Measurements from ENCODE around the gene FRMPD4. TPM values are rescaled to one million over a fixed set of nuclear protein-coding genes. Genes with fewer than 3 reads are reported as not detected.

The FRMPD4 gene
- total and polyA plus RNA-seq, 2 experiments from 2014 or later, result 0.19 to 0.80 TPM

GRCh38 chrX:12314651-12315050, 176.4 kb downstream of the FRMPD4 start:
- peaks cover 5% of the 10 kb centered on the region; the same call in 2 of the 3 replicates for H3K9me3 Mint-ChIP-seq
- TF ChIP-seq JUNB (IDR thresholded peaks at IDR 0.05; ENCODE audit: unreplicated experiment) (no peak), CREB1 (CRISPR knock-in tag; IDR thresholded peaks at IDR 0.05; ENCODE audit: low read depth) (no peak), REST (IDR thresholded peaks at IDR 0.05; ENCODE audit: unreplicated experiment) (no peak), ZNF462 (CRISPR knock-in tag; IDR thresholded peaks at IDR 0.05) (no peak), POLR2AphosphoS5 (IDR thresholded peaks at IDR 0.05; ENCODE audit: low read depth) (no peak), ZNF114 (CRISPR knock-in tag; IDR thresholded peaks at IDR 0.05) (no peak), ZNF331 (CRISPR knock-in tag; IDR thresholded peaks at IDR 0.05; ENCODE audit: low read depth) (no peak), ETS1 (IDR thresholded peaks at IDR 0.05) (no peak), EZH2phosphoT487 (IDR thresholded peaks at IDR 0.05; ENCODE audit: unreplicated experiment) (no peak), NANOG (IDR thresholded peaks at IDR 0.05; ENCODE audit: borderline replicate concordance) (no peak), CTCF (conservative IDR thresholded peaks at IDR 0.05; ENCODE audit: low read depth in 2 of 2) (no peak), EZH2 (IDR thresholded peaks at IDR 0.05; ENCODE audit: low read depth, unreplicated experiment) (no peak), STAT1 (IDR thresholded peaks at IDR 0.05; ENCODE audit: unreplicated experiment) (no peak)

More at GRCh38 chrX:12314651-12315050, 176.4 kb downstream of the FRMPD4 start:
- Histone ChIP-seq H3K27ac (ENCODE audit: low read depth) (no peak overlapping the region), H3K36me3 (ENCODE audit: insufficient read depth) (no peaks in the 10 kb centered on the region), H3K27me3 (ENCODE audit: insufficient read depth) (no peaks in the 10 kb centered on the region), H3K4me2 (no peak overlapping the region), H3F3A (replicated peaks; ENCODE audit: low read depth) (no peaks in the 10 kb centered on the region), H3K4me3 (no peak overlapping the region), H3K79me2 (replicated peaks; ENCODE audit: insufficient read depth) (no peaks in the 10 kb centered on the region), H2AFZ (no peak overlapping the region), H3K9me2 (ENCODE audit: insufficient read depth) (no peaks in the 10 kb centered on the region), H3K4me1 (ENCODE audit: insufficient read depth) (peaks cover 13% of the 10 kb centered on the region), H4K20me1 (replicated peaks; ENCODE audit: insufficient read depth) (no peaks in the 10 kb centered on the region)
- no peaks in the 10 kb centered on the region for H3K27me3 Mint-ChIP-seq (ENCODE audit: insufficient read depth, low read depth, poor library complexity)
- no peaks in the 10 kb centered on the region for H3K36me3 Mint-ChIP-seq (ENCODE audit: low read depth)
- H3K27ac Mint-ChIP-seq, result no peak overlapping the region
- no peak overlapping the region for H3K4me3 Mint-ChIP-seq
- no peak for DNase-seq (ENCODE audit: low spot score)
- no peak for ATAC-seq
- peaks cover 18% of the 10 kb centered on the region for H3K4me1 Mint-ChIP-seq

Measured in GM23338 (cell line).